HG03520 (cell line): ENCODE results near the gene PCBP3.
"Not testable (repeated sequence)": the region's sequence is repeated elsewhere in the genome, so short reads cannot be mapped to it uniquely, and the experiment has no call there.

Source experiments
- ATAC-seq: cut with Tn5 transposase; IDR thresholded peaks from one replicate; pipeline ENCODE4 v1.9.1; 2021; ENCODE audit warnings: mild to moderate bottlenecking, moderate library complexity; ENCODE audit not compliant: unreplicated experiment

Gene PCBP3

DNA sequence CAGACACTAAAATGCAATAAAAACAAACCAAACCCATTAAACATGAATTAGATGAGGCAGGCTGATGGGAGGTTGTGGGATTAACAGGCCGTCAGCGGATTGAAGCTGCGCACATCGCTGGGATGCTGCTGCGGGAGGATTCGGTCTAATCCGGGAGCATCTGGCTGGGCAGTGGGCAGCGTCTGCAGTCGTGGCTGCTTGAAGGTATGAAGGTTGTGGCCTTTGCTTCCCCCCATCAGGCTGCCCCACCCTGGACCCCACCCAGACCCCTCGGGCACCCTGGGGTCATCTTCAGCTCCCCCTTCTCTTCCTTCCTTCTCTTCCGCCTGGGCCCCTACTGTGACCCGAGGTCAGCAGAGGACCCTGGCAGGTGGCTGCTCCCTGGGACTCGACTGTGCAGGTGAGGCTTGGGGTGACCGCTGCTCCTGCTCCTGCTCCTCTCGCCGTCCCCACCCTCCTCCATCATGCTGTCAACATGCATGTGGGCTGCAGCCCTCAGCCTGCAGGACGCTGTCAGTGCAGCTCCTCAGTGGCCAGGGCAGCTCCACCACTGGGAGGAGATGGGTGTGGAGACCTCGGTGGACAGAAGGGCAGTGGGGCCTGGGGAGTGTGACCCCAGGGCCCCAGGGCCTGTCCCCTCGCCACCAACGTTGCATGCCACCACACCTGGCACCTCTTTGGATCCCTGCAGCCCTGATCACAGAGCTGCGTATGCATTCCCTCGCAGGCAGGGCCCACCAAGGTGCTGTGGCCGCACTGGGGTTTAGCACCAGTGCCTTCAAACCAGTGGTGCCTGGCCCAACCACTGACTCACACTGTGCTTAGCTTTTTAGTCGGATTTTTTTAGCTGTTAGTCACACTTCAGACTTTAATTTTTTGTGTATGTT lies 225.8 kb downstream of the PCBP3 start:
- ATAC-seq: no peak

GRCh38 chr21:45870421-45870820 lies 226.9 kb downstream of the PCBP3 start:
- no peak for ATAC-seq

DNA sequence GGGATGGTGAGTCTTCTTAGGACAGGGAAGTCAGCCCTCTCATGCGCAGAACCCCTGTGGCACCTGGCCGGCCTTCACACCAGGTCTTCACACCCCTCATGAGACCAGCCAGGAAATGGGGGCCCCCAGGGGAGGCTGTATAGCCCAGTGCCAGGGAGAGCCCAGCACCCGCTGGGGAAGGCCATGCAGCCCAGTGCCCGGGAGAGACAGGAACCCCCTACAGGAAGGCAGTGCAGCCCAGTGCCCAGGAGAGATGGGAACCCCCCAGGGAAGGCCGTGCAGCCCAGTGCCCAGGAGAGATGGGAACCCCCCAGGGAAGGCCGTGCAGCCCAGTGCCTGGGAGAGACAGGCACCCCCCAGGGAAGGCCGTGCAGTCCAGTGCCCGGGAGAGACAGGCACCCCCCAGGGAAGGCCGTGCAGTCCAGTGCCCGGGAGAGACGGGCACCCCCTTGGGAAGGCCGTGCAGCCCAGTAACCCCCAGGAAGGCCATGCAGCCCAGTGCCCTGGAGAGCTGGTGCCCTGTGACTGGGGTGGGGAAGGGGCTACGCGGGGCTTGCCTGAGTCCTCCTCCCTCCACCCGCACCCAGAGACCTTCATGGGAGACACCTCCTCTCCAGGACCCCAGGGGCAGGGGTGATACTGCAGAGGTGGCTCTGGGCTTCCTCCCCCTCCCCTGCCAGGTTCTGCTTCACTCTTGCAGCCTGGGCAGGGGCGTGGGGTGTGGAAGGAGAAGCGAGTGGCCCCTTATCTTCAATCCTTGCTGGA lies 227.5 kb downstream of the PCBP3 start:
- ATAC-seq: no peak

- ATAC-seq: no peak
Observed at GRCh38 chr21:45871616-45872236, 228.2 kb downstream of the PCBP3 start.

GRCh38 chr21:45872471-45872870 lies 228.9 kb downstream of the PCBP3 start:
- no peak for ATAC-seq

- ATAC-seq: no peak
Observed at GRCh38 chr21:45872902-45873301, 229.4 kb downstream of the PCBP3 start.

DNA sequence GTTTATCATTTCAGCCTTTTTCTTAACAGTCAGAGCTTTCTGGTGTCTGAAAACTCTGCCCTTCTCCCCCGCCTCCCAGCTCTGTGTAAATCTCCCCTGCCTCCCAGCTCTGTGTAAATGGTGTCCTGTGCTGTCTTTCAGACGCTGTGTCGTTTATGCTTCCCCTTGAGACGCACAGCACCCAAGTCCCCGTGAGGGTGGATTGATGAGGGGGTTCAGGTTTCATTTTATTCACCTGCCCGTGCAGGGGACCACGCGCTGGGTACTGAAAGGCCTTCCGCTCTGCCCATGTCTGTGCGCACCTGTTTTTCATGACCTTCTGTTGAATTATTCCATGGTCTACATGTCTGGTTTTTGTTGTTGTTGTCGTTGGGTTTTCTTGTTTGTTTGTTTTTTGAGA lies 229.9 kb downstream of the PCBP3 start:
- ATAC-seq: no peak

GRCh38 chr21:45873866-45874265 lies 230.3 kb downstream of the PCBP3 start:
- no peak for ATAC-seq

DNA sequence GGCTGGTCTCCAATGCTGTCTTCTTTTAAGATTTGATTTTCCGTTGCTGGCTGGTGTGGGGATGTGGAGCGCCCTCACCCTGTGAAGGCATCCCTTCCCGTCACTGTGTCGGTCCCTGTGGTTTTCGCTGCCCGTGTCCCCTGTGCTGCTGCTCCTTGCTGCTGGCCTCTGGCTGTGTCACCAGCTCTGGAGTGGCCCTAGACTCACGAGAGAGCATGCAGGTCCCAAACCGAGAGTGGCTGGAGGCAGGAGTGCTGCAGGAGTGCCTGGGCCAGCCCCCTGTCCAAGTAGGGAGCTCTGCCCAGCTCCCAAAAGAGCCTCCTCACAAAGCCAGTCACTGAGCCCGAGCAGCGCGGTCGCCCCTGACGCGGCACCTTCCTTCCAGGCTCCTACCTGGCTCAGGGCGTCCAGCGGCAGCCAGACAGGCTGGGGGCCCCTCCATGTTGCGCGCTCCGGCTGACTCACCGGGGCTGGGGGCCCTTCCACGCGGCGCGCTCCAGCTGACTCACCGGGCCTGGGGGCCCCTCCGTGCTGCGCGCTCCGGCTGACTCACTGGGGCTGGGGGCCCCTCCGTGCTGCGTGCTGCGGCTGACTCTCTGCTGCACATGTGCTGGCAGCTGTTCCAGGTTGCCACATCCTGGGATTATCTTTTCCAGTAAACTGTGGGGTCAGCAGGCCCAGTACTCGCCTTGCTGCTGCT lies 231.3 kb downstream of the PCBP3 start:
- ATAC-seq: no peak

GRCh38 chr21:45875416-45875760 lies 231.9 kb downstream of the PCBP3 start:
- ATAC-seq: no peak

DNA sequence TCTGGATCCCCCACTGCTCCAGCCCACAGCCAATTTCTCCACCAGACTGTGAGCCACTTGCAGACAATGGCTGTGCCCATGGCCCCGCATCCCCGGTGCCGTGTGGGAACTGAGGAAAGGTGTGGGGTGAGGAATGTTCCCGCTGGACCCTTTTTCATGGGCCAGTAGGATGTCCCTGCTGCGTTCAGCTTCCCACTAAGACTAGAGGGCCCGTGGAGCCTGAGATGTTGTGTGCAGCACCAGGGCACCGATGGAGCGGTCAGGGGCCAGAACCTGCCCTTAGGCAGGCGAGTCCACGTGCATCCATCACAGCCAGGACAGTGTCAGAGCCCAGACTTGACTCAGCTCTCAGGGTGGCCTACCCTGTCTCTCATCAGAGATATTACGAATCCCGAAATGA lies 232.4 kb downstream of the PCBP3 start:
- no peak for ATAC-seq

- no peak for ATAC-seq
Observed at GRCh38 chr21:45876381-45877170, 233.1 kb downstream of the PCBP3 start.

- ATAC-seq: no peak
Observed at GRCh38 chr21:45877171-45877438, 233.6 kb downstream of the PCBP3 start.

DNA sequence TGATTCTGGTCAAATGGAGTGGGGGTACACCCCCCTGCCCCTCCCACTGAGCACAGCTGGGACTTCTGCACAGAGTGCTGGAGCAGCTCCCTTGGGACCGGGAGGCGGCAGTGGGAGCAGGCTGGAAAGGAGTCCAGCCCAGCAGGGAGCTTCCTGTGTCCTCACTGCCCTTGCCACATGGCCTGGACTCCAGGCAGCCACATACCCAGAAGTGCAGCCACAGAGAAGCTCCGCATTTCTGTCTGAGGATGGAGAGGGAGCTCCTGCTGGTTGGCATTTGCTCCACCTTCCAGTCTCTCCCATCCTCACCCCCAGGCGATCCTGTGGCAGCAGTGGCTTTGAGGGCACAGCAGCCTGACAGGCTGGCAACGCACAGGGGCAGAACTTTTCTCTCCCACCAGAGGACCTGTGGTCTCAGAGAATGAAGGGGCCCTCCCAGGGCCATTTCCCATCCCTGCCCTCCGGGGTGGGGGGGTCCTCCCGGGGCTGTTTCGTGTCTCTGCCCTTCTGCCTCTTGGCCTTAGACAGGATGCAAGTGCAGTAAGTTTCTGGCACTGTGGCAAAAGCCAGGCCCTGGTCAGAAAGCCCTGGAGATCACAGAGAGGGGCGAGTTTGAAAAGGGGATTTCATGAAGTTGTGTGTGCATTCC lies 234.4 kb downstream of the PCBP3 start:
- ATAC-seq: no peak

DNA sequence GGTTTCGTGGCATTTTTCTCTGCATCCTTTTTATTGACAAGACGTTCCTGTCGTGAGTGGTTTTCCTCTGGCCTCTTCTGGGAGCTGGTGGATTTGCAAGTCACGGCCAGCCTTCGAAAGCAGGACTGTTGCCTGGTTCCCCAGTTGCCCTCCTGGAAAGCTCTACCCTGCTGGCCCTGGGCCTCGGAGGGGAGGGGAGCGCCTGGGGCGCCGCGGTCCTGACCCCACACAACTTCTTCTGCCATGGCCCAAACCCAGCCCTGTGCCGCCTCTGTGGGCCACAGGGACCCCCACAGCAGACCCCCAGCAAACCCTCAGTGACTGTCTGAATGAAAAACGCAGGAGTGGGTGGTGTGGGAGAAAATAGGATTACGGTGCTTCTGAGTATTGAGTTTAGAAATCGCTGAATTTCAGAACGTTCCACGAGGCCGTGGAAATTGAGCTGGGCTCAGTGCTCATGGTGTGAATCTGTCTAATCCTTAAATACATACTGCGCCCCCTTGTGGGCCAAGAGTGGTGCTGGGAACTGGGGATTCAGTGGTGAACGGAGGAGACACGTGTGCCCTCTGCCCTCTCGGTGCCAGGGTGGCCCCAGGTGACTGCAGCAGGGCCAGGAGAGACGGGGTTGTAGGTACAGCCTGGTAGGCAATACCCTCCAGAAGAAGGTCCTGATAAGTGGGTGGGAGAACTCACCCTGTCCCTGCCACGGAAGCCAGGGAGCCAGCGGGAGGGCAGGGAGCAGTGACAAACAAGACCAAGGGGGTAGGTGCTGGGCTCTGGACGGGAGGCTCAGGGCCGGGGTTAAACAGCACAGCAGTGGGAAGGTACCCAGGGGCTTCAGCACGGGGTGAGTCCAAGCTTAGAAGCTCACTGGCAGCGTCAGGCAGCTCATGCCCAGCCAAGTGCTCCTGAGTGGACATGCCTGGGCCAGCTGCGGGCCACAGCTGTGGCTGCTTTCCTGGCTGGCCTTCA lies 236.9 kb downstream of the PCBP3 start:
- no peak for ATAC-seq

GRCh38 chr21:45882645-45883044 lies 239.1 kb downstream of the PCBP3 start:
- ATAC-seq: no peak

GRCh38 chr21:45883090-45883489 lies 239.6 kb downstream of the PCBP3 start:
- ATAC-seq: no peak

- ATAC-seq: no peak
Observed at GRCh38 chr21:45885597-45885929, 242.0 kb downstream of the PCBP3 start.

GRCh38 chr21:45885930-45886601 lies 242.5 kb downstream of the PCBP3 start:
- ATAC-seq: not testable (repeated sequence)
